ENCODE results near the gene NSUN3.
"Not testable (repeated sequence)": the region's sequence is repeated elsewhere in the genome, so short reads cannot be mapped to it uniquely, and the experiment has no call there.

The NSUN3 gene

GRCh38 chr3:94062513-94063404, at the start of gene NSUN3, which contains the start of gene DHFR2:
Gene NSUN3, plus strand, starts transcription at chr3:94063061. Its CDS starts 66 bp downstream, at chr3:94063127.
Gene DHFR2, minus strand, starts transcription at chr3:94062916. Its CDS starts 1,405 bp downstream, at chr3:94061511.
- DNase-seq, result peak; percentile 99

GRCh38 chr3:94015025-94015424, 47.8 kb upstream of the NSUN3 start:
- DNase-seq, result no peak

DNA sequence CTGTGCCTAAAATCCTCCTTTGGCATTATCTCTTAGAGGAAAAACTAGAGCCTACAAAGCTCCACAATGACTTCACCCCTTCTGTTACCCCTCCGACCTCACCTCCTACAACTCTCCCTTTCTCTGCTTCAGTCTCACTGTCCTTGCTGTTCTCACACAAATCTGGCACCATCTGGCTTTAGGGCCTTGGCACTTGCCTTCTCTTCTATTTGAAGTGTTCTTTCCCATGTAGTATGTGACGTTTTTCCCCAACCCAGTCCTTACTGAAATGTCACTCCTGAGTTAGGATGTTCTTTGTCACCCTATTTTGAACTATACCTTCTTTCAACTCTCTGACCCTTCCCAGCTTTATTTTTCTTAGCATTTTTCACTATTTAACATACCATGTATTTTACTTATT, 43.2 kb upstream of the NSUN3 start:
- DNase-seq, result no peak

- no peak for DNase-seq
Measured at GRCh38 chr3:94020293-94020692, 42.6 kb upstream of the NSUN3 start.

DNA sequence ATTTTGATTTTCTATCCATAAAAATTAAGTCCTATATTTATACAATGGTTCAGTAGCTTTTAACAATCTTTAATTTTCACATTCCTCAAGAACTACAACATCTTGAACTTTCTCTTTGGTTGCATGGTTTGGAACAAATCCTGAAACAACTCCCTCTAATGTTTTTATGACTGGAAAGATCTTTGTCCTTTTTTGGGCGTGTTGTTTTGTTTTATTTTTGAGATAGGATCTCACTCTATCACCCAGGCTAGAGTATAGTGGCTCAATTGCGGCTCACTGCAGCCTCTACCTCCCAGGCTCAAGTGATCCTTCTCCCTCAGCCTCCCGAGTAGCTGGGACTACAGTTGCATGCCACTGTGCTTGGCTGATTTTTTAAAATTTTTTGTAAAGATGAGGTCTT, 38.5 kb upstream of the NSUN3 start:
- DNase-seq, result no peak

GRCh38 chr3:94026623-94027022, 36.2 kb upstream of the NSUN3 start:
- no peak for DNase-seq

GRCh38 chr3:94028093-94028837, 34.6 kb upstream of the NSUN3 start, which contains the start of gene STX19:
Gene STX19, minus strand, starts transcription at chr3:94028597. Its CDS starts 13,328 bp downstream, at chr3:94015269.
- DNase-seq, result no peak

DNA sequence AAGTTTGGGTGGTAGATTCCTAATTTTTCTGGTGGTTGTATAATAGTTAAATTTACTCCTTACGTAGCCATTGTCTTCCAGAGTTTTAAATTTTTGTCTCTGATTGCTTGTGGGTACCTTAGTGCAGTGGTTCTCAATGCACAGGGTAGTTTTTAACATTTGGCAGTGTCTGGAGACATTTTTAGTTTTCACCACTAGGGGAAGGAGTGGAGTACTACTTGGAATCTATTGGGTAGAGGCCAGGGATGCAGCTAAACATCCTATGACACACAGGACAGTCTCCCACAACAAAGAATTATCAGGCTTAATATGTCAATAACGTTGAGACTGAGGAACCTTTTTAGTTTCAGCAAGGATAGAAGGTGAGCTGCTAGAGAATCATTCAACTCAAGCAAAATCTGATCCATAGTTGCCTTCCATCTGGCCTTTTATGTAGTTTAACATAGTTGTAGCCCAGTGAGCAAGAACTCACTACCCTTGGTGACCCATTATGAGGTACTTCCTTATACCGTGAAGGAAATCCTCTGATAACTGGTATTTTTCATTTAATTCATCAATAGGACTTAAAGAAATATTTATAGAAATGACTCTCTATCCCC, 25.9 kb upstream of the NSUN3 start:
- peak; percentile 0 for DNase-seq

- DNase-seq, result no peak
Measured at GRCh38 chr3:94043285-94043684, 19.6 kb upstream of the NSUN3 start.

DNA sequence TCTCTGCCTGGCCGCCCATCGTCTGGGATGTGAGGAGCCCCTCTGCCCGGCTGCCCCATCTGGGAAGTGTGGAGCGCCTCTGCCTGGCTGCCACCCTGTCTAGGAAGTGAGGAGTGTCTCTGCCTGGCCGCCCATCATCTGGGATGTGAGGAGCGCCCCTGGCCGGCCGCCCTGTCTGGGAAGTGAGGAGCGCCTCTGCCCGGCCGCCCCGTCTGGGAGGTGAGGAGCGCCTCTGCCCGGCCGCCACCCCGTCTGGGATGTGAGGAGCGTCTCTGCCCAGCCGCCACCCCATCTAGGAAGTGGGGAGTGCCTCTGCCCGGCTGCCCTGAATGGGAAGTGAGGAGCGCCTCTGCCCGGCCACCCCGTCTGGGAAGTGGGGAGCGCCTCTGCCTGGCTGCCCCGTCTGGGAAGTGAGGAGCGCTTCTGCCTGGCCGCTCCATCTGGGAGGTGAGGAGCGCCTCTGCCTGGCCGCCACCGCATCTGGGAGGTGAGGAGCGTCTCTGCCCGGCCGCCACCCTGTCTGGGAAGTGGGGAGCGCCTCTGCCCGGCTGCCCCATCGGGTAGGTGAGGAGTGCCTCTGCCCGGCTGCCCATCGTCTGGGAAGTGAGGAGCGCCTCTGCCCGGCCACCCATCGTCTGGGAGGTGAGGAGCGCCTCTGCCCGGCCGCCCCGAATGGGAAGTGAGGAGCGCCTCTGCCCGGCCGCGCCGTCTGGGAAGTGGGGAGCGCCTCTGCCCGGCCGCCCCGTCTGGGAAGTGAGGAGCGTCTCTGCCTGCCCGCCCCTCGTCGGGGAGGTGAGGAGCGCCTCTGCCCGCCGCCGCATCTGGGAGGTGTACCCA, 18.5 kb upstream of the NSUN3 start:
- not testable (repeated sequence) for DNase-seq

- DNase-seq, result no peak
Measured at GRCh38 chr3:94046533-94046932, 16.3 kb upstream of the NSUN3 start.

GRCh38 chr3:94049267-94049666, 13.6 kb upstream of the NSUN3 start:
- DNase-seq, result no peak

DNA sequence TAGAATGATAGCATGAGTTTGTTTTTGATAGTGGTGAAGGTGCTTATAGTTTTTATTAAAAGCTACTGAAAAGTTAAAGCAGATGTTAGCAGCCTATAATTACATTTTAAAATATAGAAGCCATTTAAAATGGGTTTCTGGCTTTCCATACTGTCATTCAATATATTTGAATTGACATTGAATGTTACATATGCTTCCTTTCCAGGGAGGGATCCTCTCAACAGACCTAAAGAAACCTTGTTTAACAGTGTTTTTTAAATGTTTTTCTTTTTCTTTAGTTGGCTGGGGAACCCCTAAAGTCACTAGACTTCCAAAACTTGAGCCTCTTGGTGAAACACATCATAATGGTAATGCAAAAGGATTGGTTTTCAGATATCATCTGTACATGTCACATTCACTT, 12.3 kb upstream of the NSUN3 start:
- DNase-seq, result no peak

- DNase-seq, result no peak
Measured at GRCh38 chr3:94061297-94061696, 1.6 kb upstream of the NSUN3 start.

GRCh38 chr3:94063496-94064119, 747 bp downstream of the NSUN3 start:
- DNase-seq, result no peak

DNA sequence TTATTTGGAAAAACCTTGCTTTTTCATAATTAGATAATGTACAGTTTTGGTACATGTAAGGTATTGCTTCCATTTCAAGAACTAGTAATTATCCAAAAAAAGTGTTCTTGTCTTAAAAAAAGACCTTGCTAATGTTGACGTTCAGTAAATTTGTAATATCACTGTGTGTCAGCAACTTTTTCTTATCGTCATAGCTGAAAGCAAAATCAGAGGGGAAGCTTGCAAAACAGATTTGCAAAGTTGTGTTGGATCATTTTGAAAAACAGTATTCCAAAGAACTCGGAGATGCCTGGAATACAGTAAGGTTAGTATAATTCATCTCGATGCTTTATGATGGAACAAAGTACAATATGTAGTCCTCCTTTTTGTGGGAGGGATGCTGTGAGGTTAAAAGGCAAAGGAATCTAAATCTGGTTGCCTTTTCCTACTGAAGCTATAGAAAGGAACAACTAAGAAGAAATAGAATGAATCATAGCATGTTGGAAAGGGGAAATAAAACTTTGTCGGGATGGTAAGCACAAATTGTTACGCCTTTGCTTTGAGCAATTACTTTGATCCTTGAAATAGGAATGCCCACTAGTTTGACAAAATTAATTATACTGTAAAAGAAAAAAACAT, 1.5 kb downstream of the NSUN3 start:
- no peak for DNase-seq

GRCh38 chr3:94065122-94065521, 2.3 kb downstream of the NSUN3 start:
- no peak for DNase-seq

DNA sequence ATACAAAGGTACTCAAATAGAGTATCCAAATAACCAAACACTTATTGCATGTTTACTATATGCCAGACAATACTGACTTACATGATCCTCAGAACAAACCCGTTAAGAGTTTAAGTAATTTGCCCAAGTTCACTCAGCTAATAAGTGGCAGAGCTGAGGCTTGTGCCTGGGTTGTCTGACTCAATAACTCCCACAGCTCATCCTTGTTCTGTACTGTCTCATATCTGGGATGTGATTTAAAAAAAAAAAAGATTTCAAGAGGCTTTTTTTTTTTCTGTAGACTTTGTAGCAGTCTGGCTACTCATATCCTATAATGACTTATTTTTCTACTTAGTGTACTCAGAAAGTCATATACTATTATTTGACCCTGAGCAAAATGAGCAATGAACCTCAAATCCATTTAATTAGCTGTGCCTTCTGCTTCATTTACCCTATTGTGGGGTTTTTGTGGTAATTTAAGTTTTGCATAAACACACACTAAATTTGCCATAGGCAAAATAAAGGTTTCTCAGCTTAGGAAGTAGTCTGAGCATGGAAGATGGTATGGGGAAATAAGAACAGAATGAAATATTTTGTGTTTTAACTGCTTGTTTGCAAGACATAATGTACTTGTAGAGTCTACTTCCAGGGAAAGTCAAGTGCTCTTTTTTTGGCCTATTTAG, 3.1 kb downstream of the NSUN3 start:
- no peak for DNase-seq

- no peak for DNase-seq
Measured at GRCh38 chr3:94066506-94067500, 3.9 kb downstream of the NSUN3 start.
